Fibroblast of mammary gland (primary cell): ENCODE data around the gene LNPEP.

Source experiments
- DNase-seq: peaks from one replicate; pipeline ENCODE4 v3.0.0-alpha.2; 2010; ENCODE audit warnings: low read depth
- H3K4me3 ChIP-seq: 2 replicates; pipeline ENCODE4 v1.5.1; 2011; ENCODE audit warnings: low read depth, mild to moderate bottlenecking, low read length, moderate library complexity; ENCODE audit not compliant: control insufficient read depth
- CTCF ChIP-seq: conservative IDR thresholded peaks from 2 replicates; pipeline ENCODE4 v1.5.1; 2011; ENCODE audit warnings: low read depth, low read length, inconsistent platforms; ENCODE audit not compliant: control insufficient read depth, insufficient read depth

LNPEP gene

GRCh38 chr5:96952974-96953730 lies 17.3 kb downstream of the LNPEP start:
- TF ChIP-seq CTCF, result no peak
- H3K4me3 ChIP-seq, result no peak overlapping the region
- DNase-seq, result no peak

- H3K4me3 ChIP-seq, result no peak overlapping the region
- no peak for TF ChIP-seq CTCF
- no peak for DNase-seq
Measured at GRCh38 chr5:96957254-96958049, 21.6 kb downstream of the LNPEP start.

GRCh38 chr5:96958977-96959376 lies 23.1 kb downstream of the LNPEP start:
- no peak for TF ChIP-seq CTCF
- no peak for DNase-seq
- H3K4me3 ChIP-seq, result no peak overlapping the region

GRCh38 chr5:96961053-96961452 lies 25.2 kb downstream of the LNPEP start:
- no peak overlapping the region for H3K4me3 ChIP-seq
- TF ChIP-seq CTCF, result no peak
- DNase-seq, result no peak

GRCh38 chr5:96962540-96962991 lies 26.7 kb downstream of the LNPEP start:
- H3K4me3 ChIP-seq, result no peak overlapping the region

GRCh38 chr5:96963267-96963666 lies 27.4 kb downstream of the LNPEP start:
- no peak for TF ChIP-seq CTCF
- no peak overlapping the region for H3K4me3 ChIP-seq
- peak; percentile 93 for DNase-seq

More at GRCh38 chr5:96962540-96962991, 26.7 kb downstream of the LNPEP start:
- no peak for DNase-seq
- TF ChIP-seq CTCF, result no peak
